SU-DHL-6 (cell line): ENCODE data around the gene ANKK1.

ENCODE experiments used
- H2AFZ ChIP-seq: fragments of 200-600 bp; sonication (generic); 2 replicates; pipeline ENCODE4 v1.6.1; 2014; ENCODE audit warnings: low read depth, mild to moderate bottlenecking, moderate library complexity, mixed read lengths, antibody characterized with exemption, low read length; ENCODE audit not compliant: severe bottlenecking
- H3F3A ChIP-seq: fragments of 200-600 bp; shearing (Covaris generic); 2 replicates; pipeline ENCODE4 v1.6.0; 2016; ENCODE audit warnings: antibody characterized with exemption, mild to moderate bottlenecking; ENCODE audit not compliant: insufficient read depth
- H3K27ac ChIP-seq: fragments of 200-600 bp; sonication (generic); 2 replicates; pipeline ENCODE4 v1.5.1; 2016; ENCODE audit warnings: low read depth, mild to moderate bottlenecking, low read length, moderate library complexity, mixed read lengths
- H3K27me3 ChIP-seq: fragments of 200-600 bp; sonication (generic), shearing (Covaris generic); 2 replicates; pipeline ENCODE4 v1.6.0; 2014; ENCODE audit warnings: mild to moderate bottlenecking, low read length
- H3K36me3 ChIP-seq: fragments of 200-600 bp; sonication (generic); 2 replicates; pipeline ENCODE4 v1.6.1; 2014; ENCODE audit warnings: mild to moderate bottlenecking, low read length, mixed read lengths
- H3K4me2 ChIP-seq: fragments of 300-600, 200-600 bp; shearing (Covaris generic), sonication (generic); 2 replicates; pipeline ENCODE4 v1.6.0; 2014; ENCODE audit warnings: low read length, low read depth, mild to moderate bottlenecking; ENCODE audit not compliant: poor library complexity, severe bottlenecking
- H3K4me3 ChIP-seq: fragments of 200-600 bp; sonication (generic); 2 replicates; pipeline ENCODE4 v1.5.1; 2014; ENCODE audit warnings: antibody characterized with exemption, low read length, mild to moderate bottlenecking, mixed read lengths; ENCODE audit not compliant: insufficient read depth, poor library complexity, severe bottlenecking
- H3K79me2 ChIP-seq: fragments of 200-600 bp; sonication (generic); 2 replicates; pipeline ENCODE4 v1.6.1; 2014; ENCODE audit warnings: mild to moderate bottlenecking, low read length, moderate library complexity; ENCODE audit not compliant: insufficient read depth
- H3K9ac ChIP-seq: fragments of 200-600 bp; sonication (generic); 2 replicates; pipeline ENCODE4 v1.7.0; 2014; ENCODE audit warnings: mild to moderate bottlenecking, low read length
- H3K9me2 ChIP-seq: fragments of 200-600 bp; sonication (generic); replicated peaks from 2 replicates; pipeline ENCODE4 v1.6.1; 2014; ENCODE audit warnings: low read length; ENCODE audit not compliant: insufficient read depth
- H3K9me3 ChIP-seq: fragments of 200-600 bp; sonication (generic); 2 replicates; pipeline ENCODE4 v1.6.1; 2014; ENCODE audit warnings: low read length, mixed read lengths; ENCODE audit not compliant: insufficient read depth
- H4K20me1 ChIP-seq: fragments of 200-600 bp; sonication (generic); 2 replicates; pipeline ENCODE4 v1.6.1; 2014; ENCODE audit warnings: low read depth, mild to moderate bottlenecking, antibody characterized with exemption, low read length, moderate library complexity, mixed read lengths
- EZH2phosphoT487 ChIP-seq: fragments of 200-600 bp; sonication (generic), shearing (Covaris generic); conservative IDR thresholded peaks from 2 replicates; pipeline ENCODE4 v1.6.1; 2018; ENCODE audit warnings: mild to moderate bottlenecking, antibody characterized with exemption, low read length, moderate library complexity, mixed read lengths
- TF ChIP-seq, protein P1 (sequence below): fragments of 200-600 bp; sonication (generic); IDR thresholded peaks from one replicate; pipeline ENCODE4 v1.5.1; 2017; ENCODE audit warnings: antibody characterized with exemption, mild to moderate bottlenecking, low read length, moderate library complexity; ENCODE audit not compliant: insufficient read depth, poor library complexity, severe bottlenecking

Gene ANKK1

DNA sequence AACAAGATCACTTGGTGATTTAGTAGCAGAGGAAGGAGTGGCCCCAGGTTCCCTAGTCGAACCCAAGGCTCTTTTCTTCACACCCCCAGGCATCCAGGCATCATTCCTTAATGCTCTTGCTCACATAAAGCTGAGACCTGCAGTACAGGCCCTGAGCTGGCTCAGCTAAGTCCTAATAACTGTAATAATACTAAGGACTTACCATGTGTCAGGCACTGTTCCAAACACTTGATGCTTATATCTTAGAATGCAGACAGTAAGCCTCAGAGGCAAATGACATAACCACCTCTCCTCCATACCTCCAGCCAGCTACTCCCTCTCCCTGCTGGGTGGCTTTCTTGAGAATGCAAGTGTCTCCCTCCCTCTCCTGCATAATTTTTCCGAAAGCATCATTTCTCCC lies 33.2 kb downstream of the ANKK1 start:
- H3K4me3 ChIP-seq, result no peak overlapping the region
- no peak overlapping the region for H2AFZ ChIP-seq
- no peak overlapping the region for H3K9ac ChIP-seq
- H3K27me3 ChIP-seq, result no peaks in the 10 kb centered on the region
- no peaks in the 10 kb centered on the region for H4K20me1 ChIP-seq
- H3K27ac ChIP-seq, result no peak overlapping the region
- H3K9me2 ChIP-seq, result no peaks in the 10 kb centered on the region
- no peaks in the 10 kb centered on the region for H3K79me2 ChIP-seq
- no peaks in the 10 kb centered on the region for H3K9me3 ChIP-seq
- TF ChIP-seq, protein P1, sequence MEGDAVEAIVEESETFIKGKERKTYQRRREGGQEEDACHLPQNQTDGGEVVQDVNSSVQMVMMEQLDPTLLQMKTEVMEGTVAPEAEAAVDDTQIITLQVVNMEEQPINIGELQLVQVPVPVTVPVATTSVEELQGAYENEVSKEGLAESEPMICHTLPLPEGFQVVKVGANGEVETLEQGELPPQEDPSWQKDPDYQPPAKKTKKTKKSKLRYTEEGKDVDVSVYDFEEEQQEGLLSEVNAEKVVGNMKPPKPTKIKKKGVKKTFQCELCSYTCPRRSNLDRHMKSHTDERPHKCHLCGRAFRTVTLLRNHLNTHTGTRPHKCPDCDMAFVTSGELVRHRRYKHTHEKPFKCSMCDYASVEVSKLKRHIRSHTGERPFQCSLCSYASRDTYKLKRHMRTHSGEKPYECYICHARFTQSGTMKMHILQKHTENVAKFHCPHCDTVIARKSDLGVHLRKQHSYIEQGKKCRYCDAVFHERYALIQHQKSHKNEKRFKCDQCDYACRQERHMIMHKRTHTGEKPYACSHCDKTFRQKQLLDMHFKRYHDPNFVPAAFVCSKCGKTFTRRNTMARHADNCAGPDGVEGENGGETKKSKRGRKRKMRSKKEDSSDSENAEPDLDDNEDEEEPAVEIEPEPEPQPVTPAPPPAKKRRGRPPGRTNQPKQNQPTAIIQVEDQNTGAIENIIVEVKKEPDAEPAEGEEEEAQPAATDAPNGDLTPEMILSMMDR, result no peak
- TF ChIP-seq EZH2phosphoT487, result no peak
- H3K4me2 ChIP-seq, result no peak overlapping the region
- H3K36me3 ChIP-seq, result no peaks in the 10 kb centered on the region
- H3F3A ChIP-seq, result no peaks in the 10 kb centered on the region

DNA sequence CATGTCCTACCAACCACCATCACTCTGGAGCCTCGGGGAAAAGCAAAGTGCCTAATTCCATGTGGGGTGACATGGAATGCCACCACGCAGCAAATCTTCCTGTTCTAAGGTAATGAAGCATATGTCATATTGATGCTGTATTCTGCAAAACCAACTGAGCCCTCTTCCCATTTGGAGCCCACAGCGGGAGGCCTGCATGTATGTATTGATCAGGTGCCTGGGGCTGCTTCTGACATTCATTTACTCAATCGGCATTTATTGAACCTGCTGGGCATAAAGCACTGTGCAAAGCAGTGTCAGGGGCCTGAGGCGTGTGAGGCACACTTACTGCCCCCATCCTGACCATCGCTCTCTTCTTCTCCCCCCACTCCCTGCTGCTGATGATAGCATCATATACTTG lies 39.1 kb downstream of the ANKK1 start:
- no peaks in the 10 kb centered on the region for H4K20me1 ChIP-seq
- no peaks in the 10 kb centered on the region for H3K79me2 ChIP-seq
- H3K9ac ChIP-seq, result no peak overlapping the region
- H3F3A ChIP-seq, result no peaks in the 10 kb centered on the region
- no peak overlapping the region for H3K27ac ChIP-seq
- no peak overlapping the region for H2AFZ ChIP-seq
- no peaks in the 10 kb centered on the region for H3K9me2 ChIP-seq
- no peaks in the 10 kb centered on the region for H3K9me3 ChIP-seq
- TF ChIP-seq, protein P1, result no peak
- no peak for TF ChIP-seq EZH2phosphoT487
- no peak overlapping the region for H3K4me3 ChIP-seq
- no peaks in the 10 kb centered on the region for H3K36me3 ChIP-seq
- no peaks in the 10 kb centered on the region for H3K27me3 ChIP-seq
- no peak overlapping the region for H3K4me2 ChIP-seq

DNA sequence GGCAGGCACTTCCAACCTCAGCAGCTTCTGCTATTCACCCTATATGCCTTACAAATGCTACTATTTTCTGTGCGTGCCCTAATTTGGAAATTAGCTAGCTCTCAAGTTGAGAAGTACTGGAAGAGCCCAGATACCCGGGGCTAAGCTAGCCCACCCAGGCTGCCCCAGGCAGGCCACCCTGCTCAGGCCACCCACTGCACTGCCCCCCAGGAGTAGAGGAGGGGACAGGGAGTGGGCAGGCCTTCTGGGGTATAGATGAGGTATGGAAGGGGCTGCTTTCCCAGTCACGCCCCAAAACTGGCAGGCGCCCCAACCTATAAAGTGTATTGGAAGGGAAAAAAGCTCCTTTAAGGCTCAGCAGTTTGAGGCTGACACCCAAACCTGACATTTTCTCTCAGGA lies 44.2 kb downstream of the ANKK1 start:
- H3F3A ChIP-seq, result no peaks in the 10 kb centered on the region
- H4K20me1 ChIP-seq, result no peaks in the 10 kb centered on the region
- H2AFZ ChIP-seq, result no peak overlapping the region
- H3K27ac ChIP-seq, result no peak overlapping the region
- H3K9me2 ChIP-seq, result no peaks in the 10 kb centered on the region
- H3K79me2 ChIP-seq, result no peaks in the 10 kb centered on the region
- no peaks in the 10 kb centered on the region for H3K36me3 ChIP-seq
- TF ChIP-seq, protein P1, result no peak
- TF ChIP-seq EZH2phosphoT487, result no peak
- H3K4me2 ChIP-seq, result no peak overlapping the region
- H3K27me3 ChIP-seq, result no peaks in the 10 kb centered on the region
- no peaks in the 10 kb centered on the region for H3K9me3 ChIP-seq
- no peak overlapping the region for H3K4me3 ChIP-seq
- H3K9ac ChIP-seq, result no peak overlapping the region
